Gastrocnemius medialis (tissue), 4 donors: ENCODE measurements around the gene ROR2. TPM values are rescaled to one million over a fixed set of nuclear protein-coding genes. Genes with fewer than 3 reads are reported as not detected.

Experiments
- ATAC-seq, 2 donors: fragments of 150-250 bp; one replicate each; pipeline ENCODE4 v1.9.1; 2016
- DNase-seq, 2 donors: peaks; one replicate each; pipeline ENCODE4 v3.0.0-alpha.2; 2019
- H3K27ac ChIP-seq, 4 donors: fragments of 200-600 bp; sonication (generic); 1 replicate in 1 of 4; 2 replicates in 3 of 4; pipeline ENCODE4 v1.5.1; 2016 to 2018; ENCODE audit warnings: mild to moderate bottlenecking in 2 of 4, moderate library complexity in 1 of 4
- H3K27me3 ChIP-seq, 3 donors: fragments of 200-600 bp; sonication (generic) in 2 of 3; 1 replicate in 1 of 3; 2 replicates in 2 of 3; pipeline versions ENCODE4 v1.5.1 to v1.6.0; 2016 to 2019; ENCODE audit warnings: mild to moderate bottlenecking in 1 of 3, moderate library complexity in 1 of 3
- H3K36me3 ChIP-seq, 2 donors: fragments of 200-600 bp; sonication (generic) in 1 of 2; one replicate each; pipeline ENCODE4 v1.5.1; 2017 to 2018
- H3K4me1 ChIP-seq, 2 donors: fragments of 200-600 bp; sonication (generic) in 1 of 2; one replicate each; pipeline ENCODE4 v1.5.1; 2016 to 2017; ENCODE audit warnings: mild to moderate bottlenecking in 2 of 2
- H3K4me3 ChIP-seq, 4 donors: fragments of 200-600 bp; sonication (generic) in 3 of 4; 1 replicate in 1 of 4; 2 replicates in 3 of 4; pipeline ENCODE4 v1.5.1; 2016 to 2019; ENCODE audit warnings: mild to moderate bottlenecking in 2 of 4
- H3K9me3 ChIP-seq, 3 donors: fragments of 200-600 bp; sonication (generic) in 2 of 3; 1 replicate in 1 of 3; 2 replicates in 2 of 3; pipeline ENCODE4 v1.5.1; 2016 to 2019
- CTCF ChIP-seq, 5 experiments: fragments of 450-650 bp in 3 of 5; fragments of 200-600 bp in 2 of 5; sonication (generic) in 2 of 5; IDR thresholded peaks in 4 of 5; conservative IDR thresholded peaks in 1 of 5; 1 replicate in 4 of 5; 2 replicates in 1 of 5; pipeline ENCODE4 v1.5.1; 2016 to 2019; ENCODE audit warnings: antibody characterized with exemption in 5 of 5, mild to moderate bottlenecking in 3 of 5, moderate library complexity in 3 of 5
- POLR2A ChIP-seq, 2 donors: fragments of 450-650 bp; IDR thresholded peaks; one replicate each; pipeline ENCODE4 v1.6.1; 2017; ENCODE audit warnings: antibody characterized with exemption in 2 of 2, mild to moderate bottlenecking in 2 of 2, moderate library complexity in 2 of 2
- in situ Hi-C, 4 donors: fragments of 200-750 bp; cut with MboI; loops; one replicate each; pipeline versions ENCODE4 v1.15.0 to v1.8.0; 2017; ENCODE audit warnings: low sequenced_read_pairs in 4 of 4
- intact Hi-C: fragments of 100-400 bp; cut with DNase I; formaldehyde crosslinking; loops from one replicate; pipeline ENCODE4 v1.15.1; 2023; ENCODE audit warnings: low total_unique reads
- total RNA-seq, 4 donors: library from RNA; depleted of rRNA; stranded (reverse); fragments of >200 nt; gene quantifications; one replicate each; pipeline versions ENCODE4 v1.1.0 to v1.2.3, GENCODE V29; 2016

Gene ROR2
- total RNA-seq, 4 donors from 2014 or later, result 0.15 to 1.2 (median 0.61) TPM

- Histone ChIP-seq H3K9me3 (no peaks in the 10 kb centered on the region), H3K4me1 (no peaks in the 10 kb centered on the region), H3K27ac (no peak overlapping the region), H3K27me3 (no peaks in the 10 kb centered on the region), H3K36me3 (no peaks in the 10 kb centered on the region), H3K4me3 (no peak overlapping the region)
- intact Hi-C loops (no loop called here), in situ Hi-C loops (no loop called here)
- ATAC-seq (no peak), DNase-seq (no peak)
- no peak for TF ChIP-seq CTCF (IDR thresholded peaks at IDR 0.05 in 4 of 5, conservative IDR thresholded peaks at IDR 0.05 in 1 of 5)
- no peak for TF ChIP-seq POLR2A (IDR thresholded peaks at IDR 0.05)
These were observed 60.7 kb downstream of the ROR2 start for GRCh38 chr9:91889161-91889911.

GRCh38 chr9:91886414-91887076 is 63.5 kb downstream of the ROR2 start:
- ATAC-seq, result no peak
- intact Hi-C loops (no loop called here), in situ Hi-C loops (no loop called here)
- H3K4me3 ChIP-seq, result no peak overlapping the region
- no peak overlapping the region for H3K27ac ChIP-seq
- TF ChIP-seq POLR2A (IDR thresholded peaks at IDR 0.05), result no peak
- TF ChIP-seq CTCF (IDR thresholded peaks at IDR 0.05 in 4 of 5, conservative IDR thresholded peaks at IDR 0.05 in 1 of 5), result no peak
- H3K4me1 ChIP-seq, result no peaks in the 10 kb centered on the region
- no peaks in the 10 kb centered on the region for H3K36me3 ChIP-seq
- no peaks in the 10 kb centered on the region for H3K9me3 ChIP-seq
- no peak for DNase-seq
- no peaks in the 10 kb centered on the region for H3K27me3 ChIP-seq

GRCh38 chr9:91885746-91886413 is 64.1 kb downstream of the ROR2 start:
- intact Hi-C loops, result no loop called here
- Histone ChIP-seq H3K4me3 (no peak overlapping the region), H3K27me3 (no peaks in the 10 kb centered on the region), H3K9me3 (no peaks in the 10 kb centered on the region), H3K36me3 (no peaks in the 10 kb centered on the region), H3K27ac (no peak overlapping the region), H3K4me1 (no peaks in the 10 kb centered on the region)
- in situ Hi-C loops, result no loop called here
- ATAC-seq (no peak), DNase-seq (no peak)
- TF ChIP-seq POLR2A (IDR thresholded peaks at IDR 0.05) (no peak), CTCF (IDR thresholded peaks at IDR 0.05 in 4 of 5, conservative IDR thresholded peaks at IDR 0.05 in 1 of 5) (no peak)

- H3K36me3 ChIP-seq, result no peaks in the 10 kb centered on the region
- no peak for TF ChIP-seq CTCF (IDR thresholded peaks at IDR 0.05 in 4 of 5, conservative IDR thresholded peaks at IDR 0.05 in 1 of 5)
- TF ChIP-seq POLR2A (IDR thresholded peaks at IDR 0.05), result no peak
- no peaks in the 10 kb centered on the region for H3K27me3 ChIP-seq
- H3K27ac ChIP-seq, result no peak overlapping the region
- no peak overlapping the region for H3K4me3 ChIP-seq
- intact Hi-C loops (no loop called here), in situ Hi-C loops (no loop called here)
- ATAC-seq (no peak), DNase-seq (no peak)
- no peaks in the 10 kb centered on the region for H3K9me3 ChIP-seq
- H3K4me1 ChIP-seq, result no peaks in the 10 kb centered on the region
These were observed 65.0 kb downstream of the ROR2 start for GRCh38 chr9:91884696-91885687.
